ENCODE measurements around the gene PHPT1.

GRCh38 chr9:136865768-136866103, 16.5 kb downstream of the PHPT1 start:
- no peak for TF ChIP-seq CTCF (IDR thresholded peaks at IDR 0.05)
- no peak for TF ChIP-seq POLR2A (IDR thresholded peaks at IDR 0.05)
